Activated T-helper 2 cell treated with anti-CD3 and anti-CD28 coated beads, Interferon-gamma antibody, Interleukin-2, Interleukin-4, amounts not matched to agents 10 μg/mL and 5 μg/mL and 100 μg/mL, durations not matched to agents 14 hours and 24 hours and 36 hours (primary cell): Measurements from ENCODE around the gene TNIP3. TPM values are rescaled to one million over a fixed set of nuclear protein-coding genes. Genes with fewer than 3 reads are reported as not detected.

Source experiments
- DNase-seq: peaks from one replicate; pipeline ENCODE4 v3.0.0; 2021; ENCODE audit warnings: low spot score
- H3K27ac Mint-ChIP-seq: one replicate; pipeline ENCODE4 v1.8.0; 2021; ENCODE audit warnings: mixed read lengths
- H3K27me3 Mint-ChIP-seq: one replicate; pipeline ENCODE4 v1.8.0; 2021; ENCODE audit warnings: low read depth, mixed read lengths
- H3K36me3 Mint-ChIP-seq: one replicate; pipeline ENCODE4 v1.8.0; 2021; ENCODE audit warnings: low read depth, mixed read lengths
- H3K4me1 Mint-ChIP-seq: one replicate; pipeline ENCODE4 v1.8.0; 2021; ENCODE audit warnings: low read depth, mixed read lengths
- H3K4me3 Mint-ChIP-seq: one replicate; pipeline ENCODE4 v1.8.0; 2021; ENCODE audit warnings: low read depth, mild to moderate bottlenecking, moderate library complexity, mixed read lengths
- H3K9me3 Mint-ChIP-seq: one replicate; pipeline ENCODE4 v1.8.0; 2021; ENCODE audit warnings: mixed read lengths
- intact Hi-C: fragments of 100-400 bp; cut with micrococcal nuclease; formaldehyde crosslinking; loops from one replicate; pipeline ENCODE4 v1.15.1; 2023
- total RNA-seq: library from RNA; stranded (reverse); gene quantifications from 2 replicates; pipeline ENCODE4 v1.2.3, GENCODE V29; 2022

Gene TNIP3
- total RNA-seq, 1 donor from 2014 or later = 9.2 TPM

DNA sequence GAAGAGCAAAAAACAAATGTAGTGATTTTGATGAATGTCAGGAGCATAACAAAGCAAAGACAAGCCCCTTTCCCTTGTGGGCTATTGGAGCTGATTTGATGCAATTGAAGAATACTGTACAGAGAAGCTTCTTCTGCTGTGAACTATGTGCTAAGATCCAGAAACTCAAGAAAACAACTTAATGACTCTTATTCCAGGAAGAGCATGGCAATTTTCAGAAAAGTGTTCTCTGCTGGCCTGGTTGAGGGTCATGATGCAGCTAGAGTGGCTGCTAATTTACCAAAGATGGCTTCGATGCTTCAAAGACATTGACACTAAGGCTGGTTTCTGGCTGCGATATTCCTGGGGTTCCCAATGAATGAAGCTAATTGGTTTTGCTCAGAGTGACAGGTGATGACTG lies 45.8 kb downstream of the TNIP3 start:
- peaks cover 28% of the 10 kb centered on the region for H3K4me1 Mint-ChIP-seq
- H3K9me3 Mint-ChIP-seq = no peaks in the 10 kb centered on the region
- H3K27me3 Mint-ChIP-seq = peaks cover 8% of the 10 kb centered on the region
- H3K4me3 Mint-ChIP-seq = no peak overlapping the region
- DNase-seq = no peak
- H3K36me3 Mint-ChIP-seq = no peaks in the 10 kb centered on the region
- H3K27ac Mint-ChIP-seq = no peak overlapping the region
- intact Hi-C loops = no loop called here

DNA sequence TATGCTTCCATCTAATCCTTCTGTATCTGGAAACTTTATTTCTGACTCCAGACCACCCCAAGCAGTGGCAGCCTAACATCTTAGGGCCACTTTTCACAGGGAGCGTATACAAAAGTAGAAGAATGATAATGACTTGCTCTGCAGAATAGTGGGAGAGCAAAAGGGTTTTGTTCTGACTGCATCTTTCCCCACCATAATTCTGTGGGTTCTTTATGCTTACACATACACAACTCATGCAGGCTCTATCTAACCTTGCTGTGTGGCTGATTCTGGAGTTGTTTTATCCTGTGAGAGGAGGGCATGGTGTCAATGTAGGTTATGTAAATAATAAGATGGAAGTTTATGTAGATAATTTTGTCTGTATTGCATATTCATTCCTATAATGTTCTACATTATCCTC lies 49.4 kb downstream of the TNIP3 start:
- intact Hi-C loops = loop anchor here (1.0 to 5.0 kb wide), 5 partner anchors 24 to 142 kb away; partner anchors contain the start of gene NDNF
- Mint-ChIP-seq H3K9me3 (no peaks in the 10 kb centered on the region), H3K4me3 (no peak overlapping the region), H3K4me1 (peaks cover 30% of the 10 kb centered on the region), H3K36me3 (no peaks in the 10 kb centered on the region), H3K27ac (no peak overlapping the region), H3K27me3 (peaks cover 20% of the 10 kb centered on the region)
- no peak for DNase-seq

DNA sequence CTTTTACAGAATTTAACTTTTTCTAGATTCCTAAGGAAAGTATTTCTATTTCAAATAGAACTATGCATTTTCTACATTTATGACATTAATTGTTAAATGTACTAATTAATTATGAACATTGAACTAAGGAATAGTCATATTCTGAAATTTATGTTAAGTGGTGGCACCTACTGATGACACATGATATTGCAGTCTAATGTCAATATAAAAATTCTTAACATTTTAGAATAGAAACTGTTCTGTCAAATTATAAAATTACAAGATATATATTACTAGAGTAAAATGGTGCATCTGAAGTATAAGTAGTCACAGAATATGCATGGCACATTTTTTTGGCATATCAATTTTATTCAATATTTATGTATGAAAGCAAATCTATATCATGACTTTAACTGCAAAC lies 51.6 kb downstream of the TNIP3 start:
- DNase-seq = no peak
- intact Hi-C loops = loop anchor here (2.0 to 5.0 kb wide), 4 partner anchors 40 to 194 kb away; partner anchors contain the start of genes NDNF and PRDM5
- no peak overlapping the region for H3K27ac Mint-ChIP-seq
- no peaks in the 10 kb centered on the region for H3K9me3 Mint-ChIP-seq
- H3K27me3 Mint-ChIP-seq = peaks cover 32% of the 10 kb centered on the region
- H3K36me3 Mint-ChIP-seq = no peaks in the 10 kb centered on the region
- H3K4me1 Mint-ChIP-seq = peaks cover 19% of the 10 kb centered on the region
- H3K4me3 Mint-ChIP-seq = no peak overlapping the region

DNA sequence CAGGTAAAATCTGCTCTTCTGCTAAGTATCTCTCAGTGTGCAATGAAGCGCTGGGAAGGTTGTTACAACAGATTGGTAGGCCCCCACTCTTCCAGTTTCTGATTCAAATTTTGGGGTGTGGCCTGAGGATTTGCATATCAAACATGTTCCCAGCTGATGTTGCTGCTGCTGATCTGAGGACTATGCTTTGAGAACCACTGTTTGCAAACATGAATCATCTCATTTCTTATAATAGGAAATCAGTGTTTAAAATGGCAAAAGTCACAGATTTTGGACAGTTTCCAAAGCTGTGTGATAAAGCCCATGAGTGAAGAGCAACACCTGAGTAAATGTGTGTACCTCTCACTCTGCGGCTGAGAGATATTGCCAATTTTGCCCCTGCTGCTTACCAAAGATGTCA lies 55.6 kb downstream of the TNIP3 start:
- H3K9me3 Mint-ChIP-seq = no peaks in the 10 kb centered on the region
- peaks cover 6% of the 10 kb centered on the region for H3K4me1 Mint-ChIP-seq
- intact Hi-C loops = no loop called here
- H3K36me3 Mint-ChIP-seq = no peaks in the 10 kb centered on the region
- H3K4me3 Mint-ChIP-seq = no peak overlapping the region
- no peak for DNase-seq
- peaks cover 63% of the 10 kb centered on the region for H3K27me3 Mint-ChIP-seq
- no peak overlapping the region for H3K27ac Mint-ChIP-seq

DNA sequence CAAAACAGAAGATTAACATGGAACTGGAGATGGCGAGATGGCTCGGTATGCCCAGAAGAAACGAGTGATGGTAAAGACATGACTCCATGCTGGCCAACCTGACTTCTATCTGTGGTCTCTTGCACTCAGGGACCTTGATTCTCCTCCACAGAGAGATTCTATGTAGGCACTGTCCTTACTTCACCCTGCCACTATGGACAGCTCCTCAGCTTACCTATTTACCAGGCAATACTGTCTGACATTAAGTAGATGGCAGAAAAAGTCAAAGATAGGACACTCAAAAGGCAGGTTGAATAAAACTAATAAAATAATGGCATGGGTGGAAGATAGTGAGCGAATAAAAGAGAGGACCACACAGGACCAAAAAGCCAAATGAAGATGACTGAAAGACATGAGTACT lies 56.6 kb downstream of the TNIP3 start:
- Mint-ChIP-seq H3K4me1 (no peaks in the 10 kb centered on the region), H3K36me3 (no peaks in the 10 kb centered on the region), H3K4me3 (no peak overlapping the region), H3K9me3 (no peaks in the 10 kb centered on the region), H3K27me3 (peaks cover 72% of the 10 kb centered on the region), H3K27ac (no peak overlapping the region)
- intact Hi-C loops = no loop called here
- no peak for DNase-seq

DNA sequence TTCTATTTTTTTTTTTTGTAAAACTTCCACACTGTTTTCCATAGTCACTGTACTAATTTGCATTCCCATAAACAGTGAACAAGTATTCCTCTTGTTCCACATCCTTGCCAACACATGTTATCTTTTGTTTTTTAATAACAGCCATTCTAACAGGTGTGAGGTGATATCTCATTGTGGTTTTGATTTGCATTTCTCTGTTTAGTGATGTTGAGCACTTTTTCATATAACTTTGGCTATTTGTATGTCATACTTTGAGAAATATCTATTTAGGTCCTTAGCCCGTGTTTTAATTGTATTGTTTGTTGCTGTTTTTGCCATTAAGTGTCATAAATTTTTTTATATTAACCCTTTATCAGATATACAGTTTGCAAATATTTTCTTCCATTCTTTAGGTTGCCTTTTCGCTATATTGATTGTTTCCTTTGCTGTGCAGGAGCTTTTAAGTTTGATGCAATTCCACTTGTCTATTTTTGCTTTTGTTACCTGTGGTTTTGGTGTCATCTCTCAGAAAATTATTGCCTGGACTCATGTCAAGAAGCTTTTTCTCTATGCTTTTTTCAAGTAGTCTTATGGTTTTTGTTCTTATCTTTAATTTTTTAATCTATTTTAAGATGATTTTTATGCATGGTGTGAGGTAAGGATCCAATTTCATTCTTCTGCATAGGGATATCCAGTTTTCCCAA lies 63.9 kb downstream of the TNIP3 start:
- Mint-ChIP-seq H3K27me3 (peaks cover 60% of the 10 kb centered on the region), H3K36me3 (no peaks in the 10 kb centered on the region), H3K9me3 (no peaks in the 10 kb centered on the region), H3K4me1 (no peaks in the 10 kb centered on the region), H3K4me3 (no peak overlapping the region), H3K27ac (no peak overlapping the region)
- intact Hi-C loops = no loop called here
- no peak for DNase-seq

DNA sequence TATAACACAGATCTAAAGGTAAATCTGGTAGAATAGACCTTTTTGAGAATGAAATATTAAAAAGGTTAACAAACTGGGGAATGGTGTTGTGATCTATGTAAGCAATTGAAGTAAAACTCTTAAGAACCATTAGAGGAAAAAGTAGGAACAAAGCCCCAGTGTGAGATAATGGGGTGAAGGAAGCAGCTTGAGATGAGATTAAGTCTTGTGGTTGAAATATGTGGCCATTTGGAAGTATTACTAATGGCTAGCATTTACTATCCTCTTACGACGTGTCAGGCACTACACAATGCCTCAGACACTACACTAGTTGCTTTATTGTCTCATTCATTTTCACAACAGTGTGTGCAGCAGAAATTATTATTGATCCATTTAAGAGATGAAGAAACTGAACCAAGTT lies 65.9 kb downstream of the TNIP3 start:
- Mint-ChIP-seq H3K27ac (no peak overlapping the region), H3K4me3 (no peak overlapping the region), H3K9me3 (no peaks in the 10 kb centered on the region), H3K4me1 (no peaks in the 10 kb centered on the region), H3K27me3 (peaks cover 48% of the 10 kb centered on the region), H3K36me3 (no peaks in the 10 kb centered on the region)
- intact Hi-C loops = loop anchor here (5.0 kb wide), 3 partner anchors 209 to 1026 kb away; no protein-coding TSS in a partner anchor
- no peak for DNase-seq

DNA sequence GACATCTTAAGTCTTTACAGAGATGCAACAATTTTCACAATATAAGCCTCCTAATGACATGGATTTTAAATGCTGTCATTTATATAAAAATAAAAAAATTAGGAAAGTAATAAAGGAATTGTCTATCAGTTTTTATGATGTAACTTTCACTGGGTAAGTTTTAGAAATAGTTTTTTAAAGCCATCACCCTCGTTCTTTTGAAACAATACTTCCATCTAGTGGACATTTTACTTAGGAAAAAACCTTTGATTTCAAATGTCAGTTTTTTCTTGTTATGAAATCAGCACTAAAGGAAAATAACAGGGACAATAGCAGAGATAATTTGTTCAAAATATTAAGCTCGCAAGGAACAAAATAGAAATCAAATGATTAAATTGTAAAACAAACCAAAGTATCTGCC lies 67.5 kb downstream of the TNIP3 start:
- H3K36me3 Mint-ChIP-seq = no peaks in the 10 kb centered on the region
- no peaks in the 10 kb centered on the region for H3K9me3 Mint-ChIP-seq
- no peak overlapping the region for H3K4me3 Mint-ChIP-seq
- peaks cover 31% of the 10 kb centered on the region for H3K27me3 Mint-ChIP-seq
- no peak overlapping the region for H3K27ac Mint-ChIP-seq
- intact Hi-C loops = loop anchor here (1.0 to 5.0 kb wide), 4 partner anchors 211 to 1024 kb away; no protein-coding TSS in a partner anchor
- DNase-seq = no peak
- H3K4me1 Mint-ChIP-seq = no peaks in the 10 kb centered on the region

DNA sequence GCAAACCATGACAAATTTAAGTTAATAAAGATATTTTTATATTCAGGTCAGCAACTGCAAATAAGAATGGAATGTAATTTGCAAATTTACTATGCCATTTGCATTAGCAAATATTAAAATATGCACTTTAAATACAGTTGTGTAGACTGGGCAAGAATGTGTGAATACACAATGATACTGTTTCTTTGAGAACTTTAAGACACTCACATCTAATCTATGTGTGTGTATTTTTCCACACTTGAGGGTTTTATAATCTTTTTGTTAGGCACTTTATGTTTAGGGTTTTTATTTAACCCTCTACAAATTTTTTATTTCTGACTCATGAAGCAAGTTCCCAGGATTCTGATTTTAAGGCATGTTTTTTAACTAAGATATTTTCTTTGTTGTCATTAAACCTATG lies 67.9 kb downstream of the TNIP3 start:
- H3K4me3 Mint-ChIP-seq = no peak overlapping the region
- no peak overlapping the region for H3K27ac Mint-ChIP-seq
- H3K4me1 Mint-ChIP-seq = no peaks in the 10 kb centered on the region
- no peaks in the 10 kb centered on the region for H3K9me3 Mint-ChIP-seq
- H3K36me3 Mint-ChIP-seq = no peaks in the 10 kb centered on the region
- DNase-seq = no peak
- peaks cover 28% of the 10 kb centered on the region for H3K27me3 Mint-ChIP-seq
- intact Hi-C loops = loop anchor here (1.0 to 5.0 kb wide), 4 partner anchors 211 to 1024 kb away; no protein-coding TSS in a partner anchor

DNA sequence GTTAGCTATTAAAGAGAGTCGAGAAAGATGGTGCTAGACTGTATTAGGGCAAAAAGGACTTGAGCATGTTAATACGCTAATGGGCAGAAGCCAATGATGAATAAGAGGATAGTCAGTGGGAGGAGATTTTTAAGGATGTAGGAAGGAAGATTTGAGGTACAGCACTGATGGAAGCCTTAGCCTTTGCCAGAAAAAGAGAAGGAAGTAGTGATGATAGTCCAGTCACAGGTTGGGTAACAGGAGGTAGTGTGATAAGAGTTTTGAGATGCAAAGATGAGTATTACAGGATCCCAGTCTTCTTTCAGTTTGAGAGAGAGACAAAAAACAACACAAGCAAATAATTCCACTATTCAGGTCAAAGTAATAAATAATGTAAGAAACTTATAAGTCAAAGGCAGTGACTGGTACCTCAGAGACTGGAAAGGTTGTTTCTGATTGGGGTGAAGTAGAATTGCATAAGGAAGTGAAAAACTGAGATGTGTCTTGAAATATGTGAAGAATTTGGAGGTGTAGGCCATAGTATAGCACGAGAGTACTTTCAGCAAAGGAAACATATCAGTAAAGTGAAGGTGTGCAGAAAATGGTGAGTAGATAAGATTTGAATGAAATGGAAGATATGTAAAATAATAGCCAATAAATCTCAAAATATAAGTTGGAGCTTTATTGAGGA lies 69.7 kb downstream of the TNIP3 start:
- Mint-ChIP-seq H3K4me1 (no peaks in the 10 kb centered on the region), H3K27me3 (peaks cover 10% of the 10 kb centered on the region), H3K36me3 (no peaks in the 10 kb centered on the region), H3K27ac (no peak overlapping the region), H3K4me3 (no peak overlapping the region), H3K9me3 (no peaks in the 10 kb centered on the region)
- no peak for DNase-seq
- intact Hi-C loops = no loop called here

DNA sequence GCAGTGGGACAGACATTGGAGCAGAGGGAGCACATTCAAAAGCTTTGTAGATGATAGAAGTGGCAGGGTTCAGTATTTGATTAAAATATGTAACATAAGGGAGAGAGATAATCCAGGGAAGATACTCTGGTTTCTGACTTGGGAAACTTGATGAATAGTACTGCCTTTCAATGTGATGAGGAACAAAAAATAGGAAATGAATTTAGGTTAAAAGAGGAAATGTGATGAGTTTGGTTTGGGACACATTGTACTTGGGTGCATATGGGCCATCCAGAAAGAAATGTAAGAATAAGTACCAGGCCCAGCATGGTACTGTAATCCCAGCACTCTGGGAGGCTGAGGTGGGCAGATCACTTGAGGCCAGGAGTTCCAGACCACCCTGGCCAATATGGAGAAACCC lies 70.9 kb downstream of the TNIP3 start:
- H3K4me1 Mint-ChIP-seq = no peaks in the 10 kb centered on the region
- H3K27me3 Mint-ChIP-seq = peaks cover 11% of the 10 kb centered on the region
- no peak overlapping the region for H3K4me3 Mint-ChIP-seq
- intact Hi-C loops = no loop called here
- no peak overlapping the region for H3K27ac Mint-ChIP-seq
- DNase-seq = no peak
- no peaks in the 10 kb centered on the region for H3K9me3 Mint-ChIP-seq
- H3K36me3 Mint-ChIP-seq = no peaks in the 10 kb centered on the region

DNA sequence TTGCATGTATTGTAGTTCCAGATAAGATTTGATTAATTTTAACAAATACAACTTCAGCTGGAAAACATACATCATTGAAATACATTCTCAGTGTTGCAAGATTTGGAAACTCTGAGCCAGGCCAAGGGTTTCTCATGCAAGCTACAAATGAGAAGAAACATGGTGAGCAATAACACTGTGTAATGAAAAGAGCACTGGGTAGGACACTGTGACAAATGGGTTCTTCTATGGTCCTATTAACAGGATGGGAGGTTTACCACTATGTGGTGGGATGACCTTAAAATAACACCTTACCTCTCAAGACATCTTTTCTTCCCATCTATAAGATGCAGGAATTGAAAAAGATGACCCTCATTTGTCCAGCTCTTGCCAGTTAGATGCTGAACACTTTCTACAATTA lies 72.2 kb downstream of the TNIP3 start:
- no peaks in the 10 kb centered on the region for H3K36me3 Mint-ChIP-seq
- H3K4me3 Mint-ChIP-seq = no peak overlapping the region
- DNase-seq = no peak
- intact Hi-C loops = no loop called here
- no peaks in the 10 kb centered on the region for H3K9me3 Mint-ChIP-seq
- no peaks in the 10 kb centered on the region for H3K4me1 Mint-ChIP-seq
- no peak overlapping the region for H3K27ac Mint-ChIP-seq
- peaks cover 13% of the 10 kb centered on the region for H3K27me3 Mint-ChIP-seq

DNA sequence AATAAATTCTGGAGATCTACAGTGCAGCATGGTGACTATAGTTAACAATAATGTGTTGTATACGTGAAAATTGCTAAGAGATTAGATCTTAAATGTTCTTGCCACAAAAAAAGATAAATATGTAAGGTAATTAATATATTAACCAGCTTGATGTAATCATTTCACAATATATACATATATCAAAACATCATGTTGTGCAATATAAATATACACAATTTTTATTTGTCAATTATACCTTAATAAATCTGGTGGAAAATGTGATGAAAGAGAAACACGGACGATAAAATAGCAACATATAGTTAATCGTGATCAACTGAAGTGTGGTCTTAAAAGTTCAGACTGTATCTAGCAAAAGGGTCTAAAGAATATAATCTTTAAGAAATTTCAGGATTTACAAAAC lies 75.3 kb downstream of the TNIP3 start:
- no peaks in the 10 kb centered on the region for H3K4me1 Mint-ChIP-seq
- no peak overlapping the region for H3K4me3 Mint-ChIP-seq
- H3K27ac Mint-ChIP-seq = no peak overlapping the region
- H3K9me3 Mint-ChIP-seq = no peaks in the 10 kb centered on the region
- no peak for DNase-seq
- intact Hi-C loops = no loop called here
- peaks cover 31% of the 10 kb centered on the region for H3K27me3 Mint-ChIP-seq
- no peaks in the 10 kb centered on the region for H3K36me3 Mint-ChIP-seq
